Muscle of leg (tissue), 11 donors: ENCODE measurements around the gene SPATC1L. TPM values are rescaled to one million over a fixed set of nuclear protein-coding genes. Genes with fewer than 3 reads are reported as not detected.

Experiments
- DNase-seq: peaks from one replicate; pipeline ENCODE4 v3.0.0; 2013
- H3K27ac ChIP-seq: one replicate; pipeline ENCODE4 v1.5.1; 2013; ENCODE audit warnings: mild to moderate bottlenecking, low read length, control low read depth
- H3K27me3 ChIP-seq: one replicate; pipeline ENCODE4 v1.6.1; 2013; ENCODE audit warnings: low read length; ENCODE audit not compliant: control insufficient read depth, insufficient read depth
- H3K36me3 ChIP-seq: one replicate; pipeline ENCODE4 v1.6.1; 2013; ENCODE audit warnings: low read length; ENCODE audit not compliant: control insufficient read depth, insufficient read depth
- H3K4me1 ChIP-seq: one replicate; pipeline ENCODE4 v1.6.1; 2013; ENCODE audit warnings: low read length; ENCODE audit not compliant: control insufficient read depth, insufficient read depth
- H3K4me3 ChIP-seq: one replicate; pipeline ENCODE4 v1.5.1; 2013; ENCODE audit warnings: low read length, control low read depth
- H3K9me3 ChIP-seq: replicated peaks from 2 replicates; pipeline ENCODE4 v1.6.1; 2013; ENCODE audit warnings: low read depth, low read length; ENCODE audit not compliant: control insufficient read depth
- WGBS: methylation state at CpG from one replicate; pipeline ENCODE4 v1.1.5; 2013; ENCODE audit warnings: missing lambda C conversion rate; ENCODE audit not compliant: insufficient coverage; 5-methylcytosine and 5-hydroxymethylcytosine counted together
- polyA plus RNA-seq, 8 donors: library from polyadenylated mRNA; unstranded; fragments of 120-200 nt; gene quantifications; one replicate each; pipeline versions ENCODE4 v1.2.1 to v1.2.3, GENCODE V29; 2013; ENCODE audit warnings: inconsistent platforms in 1 of 8, low replicate concordance in 1 of 8; ENCODE audit not compliant: insufficient read length in 8 of 8, insufficient read depth in 1 of 8
- total RNA-seq: library from RNA; stranded (reverse); fragments of 120-200 nt; gene quantifications from one replicate; pipeline ENCODE4 v1.2.4, GENCODE V29; 2013

Gene SPATC1L
- total and polyA plus RNA-seq, 9 donors, result 5.7 to 17.2 (median 10.8) TPM

GRCh38 chr21:46124083-46124925, 60.0 kb downstream of the SPATC1L start:
- no peaks in the 10 kb centered on the region for H3K9me3 ChIP-seq
- peaks cover 4% of the 10 kb centered on the region for H3K4me1 ChIP-seq
- no peak for DNase-seq
- 92% methylated on average over 14 of the region's 16 CpGs for WGBS
- no peak overlapping the region for H3K4me3 ChIP-seq
- no peaks in the 10 kb centered on the region for H3K27me3 ChIP-seq
- H3K27ac ChIP-seq, result no peak overlapping the region
- H3K36me3 ChIP-seq, result peaks cover 83% of the 10 kb centered on the region

GRCh38 chr21:46122758-46123683, 61.2 kb downstream of the SPATC1L start:
- Histone ChIP-seq H3K4me1 (peaks cover 3% of the 10 kb centered on the region), H3K9me3 (no peaks in the 10 kb centered on the region), H3K27ac (no peak overlapping the region), H3K4me3 (no peak overlapping the region), H3K36me3 (peaks cover 93% of the 10 kb centered on the region), H3K27me3 (no peaks in the 10 kb centered on the region)
- DNase-seq, result no peak
- WGBS, result 85% methylated on average over 9 of the region's 12 CpGs

GRCh38 chr21:46122237-46122671, 62.0 kb downstream of the SPATC1L start:
- H3K27me3 ChIP-seq, result no peaks in the 10 kb centered on the region
- DNase-seq, result no peak
- peaks cover 94% of the 10 kb centered on the region for H3K36me3 ChIP-seq
- 79% methylated on average over 12 of the region's 12 CpGs for WGBS
- H3K4me1 ChIP-seq, result no peaks in the 10 kb centered on the region
- H3K4me3 ChIP-seq, result no peak overlapping the region
- H3K9me3 ChIP-seq, result no peaks in the 10 kb centered on the region
- H3K27ac ChIP-seq, result no peak overlapping the region

GRCh38 chr21:46121286-46122221, 62.7 kb downstream of the SPATC1L start:
- no peak overlapping the region for H3K4me3 ChIP-seq
- H3K36me3 ChIP-seq, result peaks cover 94% of the 10 kb centered on the region
- DNase-seq, result no peak
- no peak overlapping the region for H3K27ac ChIP-seq
- no peaks in the 10 kb centered on the region for H3K27me3 ChIP-seq
- no peaks in the 10 kb centered on the region for H3K9me3 ChIP-seq
- WGBS, result 94% methylated on average over 27 of the region's 29 CpGs
- no peaks in the 10 kb centered on the region for H3K4me1 ChIP-seq

- Histone ChIP-seq H3K9me3 (no peaks in the 10 kb centered on the region), H3K4me3 (no peak overlapping the region), H3K27ac (no peak overlapping the region), H3K36me3 (peaks cover 94% of the 10 kb centered on the region), H3K4me1 (no peaks in the 10 kb centered on the region), H3K27me3 (no peaks in the 10 kb centered on the region)
- WGBS, result 92% methylated on average over 10 of the region's 26 CpGs
- DNase-seq, result no peak
Observed at GRCh38 chr21:46120301-46121285, 63.7 kb downstream of the SPATC1L start.

- no peaks in the 10 kb centered on the region for H3K27me3 ChIP-seq
- WGBS, result 100% methylated on average over 1 of the region's 14 CpGs
- H3K9me3 ChIP-seq, result peaks cover 4% of the 10 kb centered on the region
- H3K4me1 ChIP-seq, result no peaks in the 10 kb centered on the region
- no peak overlapping the region for H3K4me3 ChIP-seq
- H3K27ac ChIP-seq, result no peak overlapping the region
- peaks cover 95% of the 10 kb centered on the region for H3K36me3 ChIP-seq
- no peak for DNase-seq
Observed at GRCh38 chr21:46119637-46120271, 64.5 kb downstream of the SPATC1L start.

- Histone ChIP-seq H3K36me3 (peaks cover 92% of the 10 kb centered on the region), H3K4me3 (no peak overlapping the region), H3K4me1 (no peaks in the 10 kb centered on the region), H3K9me3 (peaks cover 4% of the 10 kb centered on the region), H3K27me3 (no peaks in the 10 kb centered on the region), H3K27ac (no peak overlapping the region)
- WGBS, result 89% methylated on average over 5 of the region's 12 CpGs
- no peak for DNase-seq
Observed at GRCh38 chr21:46119144-46119636, 65.1 kb downstream of the SPATC1L start.

- WGBS, result 89% methylated on average over 23 of the region's 27 CpGs
- Histone ChIP-seq H3K4me1 (no peaks in the 10 kb centered on the region), H3K27ac (no peak overlapping the region), H3K27me3 (no peaks in the 10 kb centered on the region), H3K4me3 (no peak overlapping the region), H3K9me3 (peaks cover 4% of the 10 kb centered on the region), H3K36me3 (peaks cover 95% of the 10 kb centered on the region)
- DNase-seq, result no peak
Observed at GRCh38 chr21:46118316-46119143, 65.7 kb downstream of the SPATC1L start.
